ENCODE measurements around the gene HS3ST5. TPM values are rescaled to one million over a fixed set of nuclear protein-coding genes. Genes with fewer than 3 reads are reported as not detected.

HS3ST5 gene
- total and polyA plus RNA-seq, 7 donors, result 0.01 to 2.9 (median 0.25) TPM

DNA sequence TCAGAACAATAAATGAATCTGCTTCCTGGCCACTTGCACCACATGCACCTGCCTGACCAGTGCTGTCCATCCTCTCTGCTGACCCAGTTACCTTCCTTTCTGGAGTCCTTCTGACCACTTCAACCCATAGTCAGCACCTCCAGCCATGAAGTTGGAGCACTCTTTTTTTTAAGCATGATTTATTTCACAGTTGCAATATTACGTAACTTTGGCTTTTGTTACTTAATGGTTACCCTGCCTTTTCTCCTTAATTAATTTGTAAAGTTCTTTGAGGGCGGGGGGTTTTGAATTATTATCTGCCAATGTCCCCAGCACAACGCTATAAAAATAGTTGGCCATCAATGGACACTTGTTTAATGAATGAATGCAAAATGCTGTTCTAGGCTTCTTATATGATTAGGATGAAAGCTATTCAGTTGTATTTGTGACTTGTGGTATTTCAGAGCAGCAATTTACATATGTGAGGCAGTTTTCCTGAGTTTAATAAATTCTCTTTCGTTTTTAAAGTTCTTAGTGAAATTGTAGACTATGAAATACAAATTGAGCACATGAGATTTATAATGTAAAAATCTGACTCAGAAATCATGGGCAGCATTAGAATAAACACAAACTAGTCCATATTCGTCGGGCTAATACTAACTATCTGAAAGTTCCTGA lies 180.0 kb downstream of the HS3ST5 start:
- TF ChIP-seq, protein P1, sequence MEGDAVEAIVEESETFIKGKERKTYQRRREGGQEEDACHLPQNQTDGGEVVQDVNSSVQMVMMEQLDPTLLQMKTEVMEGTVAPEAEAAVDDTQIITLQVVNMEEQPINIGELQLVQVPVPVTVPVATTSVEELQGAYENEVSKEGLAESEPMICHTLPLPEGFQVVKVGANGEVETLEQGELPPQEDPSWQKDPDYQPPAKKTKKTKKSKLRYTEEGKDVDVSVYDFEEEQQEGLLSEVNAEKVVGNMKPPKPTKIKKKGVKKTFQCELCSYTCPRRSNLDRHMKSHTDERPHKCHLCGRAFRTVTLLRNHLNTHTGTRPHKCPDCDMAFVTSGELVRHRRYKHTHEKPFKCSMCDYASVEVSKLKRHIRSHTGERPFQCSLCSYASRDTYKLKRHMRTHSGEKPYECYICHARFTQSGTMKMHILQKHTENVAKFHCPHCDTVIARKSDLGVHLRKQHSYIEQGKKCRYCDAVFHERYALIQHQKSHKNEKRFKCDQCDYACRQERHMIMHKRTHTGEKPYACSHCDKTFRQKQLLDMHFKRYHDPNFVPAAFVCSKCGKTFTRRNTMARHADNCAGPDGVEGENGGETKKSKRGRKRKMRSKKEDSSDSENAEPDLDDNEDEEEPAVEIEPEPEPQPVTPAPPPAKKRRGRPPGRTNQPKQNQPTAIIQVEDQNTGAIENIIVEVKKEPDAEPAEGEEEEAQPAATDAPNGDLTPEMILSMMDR (IDR thresholded peaks at IDR 0.05), result no peak
- DNase-seq (no peak), ATAC-seq (no peak)
- Histone ChIP-seq H3K27me3 (ENCODE audit: insufficient read depth in 3 of 3, low read length in 2 of 3) (no peaks in the 10 kb centered on the region), H3K36me3 (ENCODE audit: insufficient read depth in 1 of 2, low read depth in 1 of 2) (no peaks in the 10 kb centered on the region), H3K27ac (no peak overlapping the region), H3K9me3 (no peaks in the 10 kb centered on the region), H3K4me3 (no peak overlapping the region), H3K4me1 (no peaks in the 10 kb centered on the region)
- intact Hi-C loops (cut with DNase I), result loop anchor here in 1 of 2 donors (10.0 kb wide), 1 partner anchor 142 kb away; no protein-coding TSS in a partner anchor
- WGBS, 3 donors, result 77 to 91% (median 90%) methylated on average over 6 of the region's 6 CpGs

DNA sequence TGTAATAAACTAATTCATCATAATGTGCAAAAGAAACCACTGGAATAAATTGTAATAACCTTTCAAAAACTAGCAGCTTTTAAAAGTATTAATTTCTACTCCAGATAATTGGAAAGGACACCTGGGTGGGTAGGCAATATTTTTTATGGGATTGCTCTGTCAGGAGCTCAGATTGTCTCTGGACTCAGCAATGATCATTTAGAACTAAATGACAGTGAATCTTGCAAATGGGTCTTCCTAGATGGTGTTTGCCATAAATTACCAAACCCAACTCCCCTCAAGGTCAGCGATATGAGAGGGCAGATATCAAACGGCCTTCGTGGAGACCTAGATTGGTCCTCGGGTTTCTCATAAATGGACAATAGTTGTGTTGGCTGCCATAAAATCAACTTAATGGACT lies 181.9 kb downstream of the HS3ST5 start:
- ATAC-seq (no peak), DNase-seq (no peak)
- no peak overlapping the region for H3K4me3 ChIP-seq
- H3K36me3 ChIP-seq (ENCODE audit: insufficient read depth in 1 of 2, low read depth in 1 of 2), result no peaks in the 10 kb centered on the region
- 79 to 83% (median 81%) methylated on average over 4 of the region's 4 CpGs for WGBS, 3 donors
- no peaks in the 10 kb centered on the region for H3K4me1 ChIP-seq
- no peak overlapping the region for H3K27ac ChIP-seq
- intact Hi-C loops (cut with DNase I), result loop anchor here in 1 of 2 donors (10.0 kb wide), 1 partner anchor 144 kb away; no protein-coding TSS in a partner anchor
- H3K9me3 ChIP-seq, result no peaks in the 10 kb centered on the region
- H3K27me3 ChIP-seq (ENCODE audit: insufficient read depth in 3 of 3, low read length in 2 of 3), result no peaks in the 10 kb centered on the region
- TF ChIP-seq, protein P1 (IDR thresholded peaks at IDR 0.05), result no peak

DNA sequence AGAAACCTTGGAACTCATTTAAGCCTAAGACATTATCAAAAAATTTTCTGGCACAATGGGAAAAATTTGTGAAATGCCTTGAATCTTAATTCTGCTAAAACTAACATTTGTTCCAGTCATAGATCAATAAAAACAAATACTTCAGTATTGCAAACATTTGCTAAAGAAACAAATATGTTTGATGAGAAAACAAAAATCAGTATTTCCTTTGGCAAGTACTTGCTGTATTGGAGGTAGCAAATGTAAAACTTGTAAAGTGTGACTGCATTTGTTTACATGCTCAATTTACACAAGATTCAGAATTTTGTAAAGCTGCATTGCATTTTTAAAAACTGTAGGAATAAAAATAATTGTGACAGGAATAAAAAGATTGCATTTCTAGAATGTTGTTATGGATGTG lies 183.1 kb downstream of the HS3ST5 start:
- no peak overlapping the region for H3K27ac ChIP-seq

DNA sequence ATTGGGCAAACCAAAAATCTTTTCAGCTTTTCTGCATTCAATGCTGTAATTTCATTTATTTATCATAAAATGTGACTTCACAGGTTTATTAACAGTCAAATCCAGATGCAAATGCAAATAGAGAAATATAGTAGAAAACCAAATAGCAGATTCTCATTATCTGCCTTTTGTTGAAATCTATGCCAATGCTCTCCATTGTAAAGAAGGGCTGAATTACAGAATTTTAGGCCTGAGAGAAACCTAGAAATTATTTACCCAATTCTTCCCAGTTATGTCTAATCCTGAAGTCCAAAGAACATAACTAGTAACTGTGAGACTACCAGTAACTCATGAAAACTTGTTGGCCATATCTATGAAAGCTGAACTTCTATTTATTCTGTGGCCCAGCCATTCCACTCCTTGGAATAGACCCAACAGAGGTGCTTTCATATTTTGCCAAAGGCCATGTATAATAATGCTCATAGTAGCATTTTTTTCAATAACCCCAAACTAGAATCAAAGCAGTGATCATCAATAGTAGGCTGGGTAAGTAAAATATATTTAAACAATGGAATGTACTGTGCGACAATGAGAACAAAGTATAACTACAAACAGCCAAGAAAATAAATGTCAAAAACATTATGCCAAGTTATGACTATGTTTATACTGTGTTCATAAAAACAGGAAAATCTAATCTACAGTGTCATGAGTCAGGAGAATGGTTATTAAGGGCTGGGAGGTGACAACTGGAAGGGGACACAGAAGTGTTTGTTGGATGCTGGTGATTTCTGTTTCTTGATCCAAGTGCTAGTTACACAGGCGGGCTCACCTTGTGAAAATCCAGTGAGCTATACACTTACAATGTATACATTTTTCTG lies 183.8 kb downstream of the HS3ST5 start:
- H3K36me3 ChIP-seq (ENCODE audit: insufficient read depth in 1 of 2, low read depth in 1 of 2), result no peaks in the 10 kb centered on the region
- no peak overlapping the region for H3K4me3 ChIP-seq
- no peak for DNase-seq
- intact Hi-C loops (cut with DNase I), result no loop called here
- no peak overlapping the region for H3K27ac ChIP-seq
- H3K9me3 ChIP-seq, result no peaks in the 10 kb centered on the region
- H3K27me3 ChIP-seq (ENCODE audit: insufficient read depth in 3 of 3, low read length in 2 of 3), result no peaks in the 10 kb centered on the region
- no peaks in the 10 kb centered on the region for H3K4me1 ChIP-seq
- ATAC-seq, result no peak
- TF ChIP-seq, protein P1 (IDR thresholded peaks at IDR 0.05), result no peak
- WGBS, 3 donors, result 77 to 90% (median 89%) methylated on average over 2 of the region's 2 CpGs

More for the DNA sequence above, 183.1 kb downstream of the HS3ST5 start:
- ATAC-seq (no peak), DNase-seq (no peak)
- TF ChIP-seq, protein P1 (IDR thresholded peaks at IDR 0.05), result no peak
- no peaks in the 10 kb centered on the region for H3K4me1 ChIP-seq
- no peak overlapping the region for H3K4me3 ChIP-seq
- H3K27me3 ChIP-seq (ENCODE audit: insufficient read depth in 3 of 3, low read length in 2 of 3), result no peaks in the 10 kb centered on the region
- no peaks in the 10 kb centered on the region for H3K9me3 ChIP-seq
- H3K36me3 ChIP-seq (ENCODE audit: insufficient read depth in 1 of 2, low read depth in 1 of 2), result no peaks in the 10 kb centered on the region
- intact Hi-C loops (cut with DNase I), result loop anchor here in 1 of 2 donors (10.0 kb wide), 1 partner anchor 145 kb away; no protein-coding TSS in a partner anchor

All from psoas muscle (tissue), 8 donors.